Motor neuron (in vitro differentiated cells): ENCODE measurements around the gene EMC9. TPM values are rescaled to one million over a fixed set of nuclear protein-coding genes. Genes with fewer than 3 reads are reported as not detected.
A peak's percentile ranks its signal among the peaks of the same experiment; 100 is the strongest.

Source experiments
- ATAC-seq, 8 experiments: fragments of 200-7000 bp; cut with Tn5 transposase; replicated peaks in 6 of 8; 2 replicates each; pipeline ENCODE4 v1.8.0; 2021; ENCODE audit warnings: mild to moderate bottlenecking in 8 of 8, moderate library complexity in 8 of 8
- H3K27ac ChIP-seq, 2 donors: fragments of 250-450 bp; sonication (Bioruptor Pico); 2 replicates each; pipeline ENCODE4 v1.9.0; 2021; ENCODE audit warnings: antibody characterized with exemption in 2 of 2, mild to moderate bottlenecking in 2 of 2, moderate library complexity in 1 of 2
- H3K4me1 ChIP-seq, 2 donors: fragments of 250-450 bp; sonication (Bioruptor Pico); replicated peaks in 1 of 2; 2 replicates each; pipeline ENCODE4 v1.6.1; 2021; ENCODE audit warnings: antibody characterized with exemption in 2 of 2, mild to moderate bottlenecking in 2 of 2, moderate library complexity in 1 of 2
- H3K4me3 ChIP-seq, 5 donors: fragments of 250-450 bp; sonication (Bioruptor Pico); 2 replicates each; pipeline ENCODE4 v1.9.0; 2021; ENCODE audit warnings: antibody characterized with exemption in 5 of 5, mild to moderate bottlenecking in 5 of 5, moderate library complexity in 4 of 5
- WGBS, 10 experiments: fragments of 450-650 bp; shearing (Covaris generic); methylation state at CpG; one replicate each; pipeline ENCODE4 v1.0.0; 2022; 5-methylcytosine and 5-hydroxymethylcytosine counted together
- in situ Hi-C, 9 experiments: fragments of 400-800 bp; cut with MboI; loops; one replicate each; pipeline ENCODE4 v1.15.0; 2021; ENCODE audit warnings: low sequenced_read_pairs in 9 of 9, low pct_unique_long_range_greater_than_20kb in 2 of 9; ENCODE audit not compliant: unreplicated experiment in 9 of 9
- total RNA-seq, 8 experiments: library from RNA; unstranded; fragments of 300-600 nt; gene quantifications; 2 replicates each; pipeline versions ENCODE4 v1.2.3 to v1.2.4, GENCODE V29; 2022

Gene EMC9
- total RNA-seq, 8 experiments from 2014 or later = 16.7 to 41.2 (median 26.0) TPM

DNA sequence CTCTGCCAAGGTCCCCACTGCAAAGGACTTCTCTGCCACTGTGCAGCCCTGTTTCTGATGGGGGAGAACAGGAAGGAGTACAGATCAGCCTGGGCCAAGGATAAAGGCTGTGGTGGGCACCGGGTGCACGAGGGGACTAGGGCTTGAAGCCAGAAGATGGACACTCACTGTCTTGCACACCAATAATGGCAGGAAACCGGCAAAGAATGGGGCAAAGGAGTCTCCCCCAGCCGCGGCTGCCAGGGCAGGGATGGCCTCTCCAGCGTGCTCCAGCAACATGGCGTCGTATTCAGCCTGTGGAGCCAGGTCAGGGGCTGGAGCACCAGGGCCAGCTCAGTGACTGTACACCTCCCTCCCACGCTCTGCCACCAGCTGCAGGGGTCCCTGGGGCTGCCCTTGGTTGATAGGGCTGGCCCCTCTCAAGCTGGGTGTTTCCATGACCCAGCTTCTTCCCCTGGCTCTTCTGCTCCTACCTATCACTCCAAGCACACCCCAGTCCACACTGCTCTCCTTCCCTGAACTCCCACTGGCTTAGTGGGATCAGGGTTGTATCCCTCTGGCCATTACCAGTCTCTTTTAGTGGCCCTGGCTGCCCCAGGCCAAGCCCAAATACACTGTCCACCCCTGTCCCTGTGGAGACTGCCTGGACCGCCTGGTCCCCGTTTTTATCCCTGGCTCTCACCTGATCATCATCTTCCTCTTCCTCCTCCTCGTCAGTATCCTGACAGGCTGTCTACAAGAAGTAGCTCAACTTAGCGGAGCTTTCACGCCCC, 40.9 kb upstream of the EMC9 start:
- in situ Hi-C loops = no loop called here

GRCh38 chr14:24181371-24182077, 40.1 kb upstream of the EMC9 start:
- in situ Hi-C loops = no loop called here
- no peak overlapping the region for H3K27ac ChIP-seq
- WGBS, 10 experiments = 73 to 100% (median 98%) methylated on average over 1 to 8 of the region's 19 CpGs; no CpG with 5 or more reads in 5 of the 10 experiments

More for the DNA sequence above, 40.9 kb upstream of the EMC9 start:
- no peak for ATAC-seq
- WGBS, 10 experiments = 80 to 100% (median 91%) methylated on average over 1 to 9 of the region's 14 CpGs; no CpG with 5 or more reads in 2 of the 10 experiments
- Histone ChIP-seq H3K27ac (no peak overlapping the region), H3K4me1 (peaks cover 19 to 25% of the 10 kb centered on the region in 2 donors), H3K4me3 (no peak overlapping the region)

DNA sequence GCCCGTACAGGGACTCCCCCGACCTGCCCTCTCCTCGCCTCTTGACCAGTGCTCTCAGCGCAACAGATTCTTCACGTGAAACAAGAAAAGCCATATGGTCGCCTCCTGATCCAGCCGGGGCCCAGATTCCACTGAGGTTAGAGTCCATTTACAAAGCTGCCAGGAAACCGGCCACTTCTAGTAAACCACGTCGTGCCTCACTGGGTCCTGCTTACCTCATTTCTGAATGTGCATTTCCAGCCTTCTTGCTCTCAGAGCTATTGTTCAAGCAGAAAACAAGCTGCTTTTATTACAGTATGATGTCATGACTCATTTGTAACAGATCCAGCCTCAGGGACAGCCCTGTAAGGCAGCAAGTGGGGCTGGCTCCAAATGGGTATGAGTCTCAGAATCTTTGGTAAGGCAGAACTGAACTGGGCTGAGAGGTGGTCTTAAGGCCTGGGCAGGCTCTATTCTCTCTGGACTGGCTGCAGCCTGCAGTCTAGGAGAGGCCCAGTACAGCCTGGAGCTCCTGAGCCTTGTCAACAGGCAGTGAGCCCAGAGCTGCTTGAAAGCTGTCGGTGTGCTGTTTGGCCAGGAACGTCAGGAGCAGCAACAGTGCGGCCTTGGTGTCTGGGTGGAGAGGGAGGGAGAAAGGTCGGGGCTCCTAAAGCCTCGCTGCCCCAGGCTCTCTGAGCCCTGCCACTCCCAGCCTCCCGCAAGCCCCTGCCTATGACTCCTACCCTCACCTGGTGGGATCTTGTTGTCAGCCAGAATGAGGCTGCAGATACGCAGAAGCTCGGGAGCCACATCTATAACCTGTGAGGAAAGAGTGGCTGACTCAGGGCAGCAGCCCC, 38.8 kb upstream of the EMC9 start:
- WGBS, 10 experiments = 60 to 100% (median 72%) methylated on average over 1 to 5 of the region's 18 CpGs; no CpG with 5 or more reads in 4 of the 10 experiments
- peak; percentile 43 to 89 (median 86) for ATAC-seq
- Histone ChIP-seq H3K27ac (peak overlapping the region; percentile 87 to 89), H3K4me1 (peaks cover 19 to 23% of the 10 kb centered on the region in 2 donors), H3K4me3 (no peak overlapping the region)
- in situ Hi-C loops = no loop called here

More at GRCh38 chr14:24181371-24182077, 40.1 kb upstream of the EMC9 start:
- Histone ChIP-seq H3K4me3 (no peak overlapping the region), H3K4me1 (peaks cover 19 to 23% of the 10 kb centered on the region in 2 donors)
- ATAC-seq = no peak

DNA sequence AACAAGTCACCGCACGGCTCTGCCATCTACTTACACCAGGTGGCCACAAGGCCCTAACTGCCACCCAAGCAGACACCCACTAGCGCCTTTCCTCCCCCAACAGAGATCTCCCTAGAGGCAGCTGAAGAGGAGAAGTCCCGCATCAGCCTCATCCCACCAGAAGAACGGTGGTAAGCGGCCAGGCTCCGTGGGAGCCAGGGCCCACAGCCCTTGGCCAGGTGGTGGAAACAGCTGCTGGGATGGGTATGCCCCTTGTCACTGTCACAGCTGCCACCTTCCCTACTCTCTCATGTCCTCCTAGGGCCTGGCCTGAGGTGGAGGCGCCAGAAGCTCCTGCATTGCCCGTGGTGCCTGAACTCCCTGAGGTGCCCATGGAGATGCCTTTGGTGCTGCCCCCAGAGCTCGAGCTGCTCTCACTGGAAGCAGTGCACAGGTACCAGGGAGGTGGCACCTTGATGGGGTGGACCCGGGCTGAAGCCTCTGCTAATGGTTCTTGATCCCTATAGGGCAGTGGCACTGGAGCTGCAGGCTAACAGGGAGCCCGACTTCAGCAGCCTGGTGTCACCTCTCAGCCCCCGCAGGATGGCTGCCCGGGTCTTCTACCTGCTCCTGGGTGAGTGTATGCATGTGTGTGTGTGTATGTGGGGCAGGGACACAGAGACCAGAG, 38.0 kb upstream of the EMC9 start:
- ATAC-seq = peak in 2 of 8 experiments; percentile 0 to 1
- 78 to 100% (median 100%) methylated on average over 1 to 5 of the region's 14 CpGs; no CpG with 5 or more reads in 5 of the 10 experiments for WGBS, 10 experiments
- Histone ChIP-seq H3K4me1 (peaks cover 19 to 23% of the 10 kb centered on the region in 2 donors), H3K4me3 (no peak overlapping the region), H3K27ac (peak overlapping the region; percentile 87 to 89)
- in situ Hi-C loops = no loop called here

- 60 to 100% (median 79%) methylated on average over 1 to 5 of the region's 12 CpGs; no CpG with 5 or more reads in 6 of the 10 experiments for WGBS, 10 experiments
- in situ Hi-C loops = no loop called here
- peak overlapping the region in 1 of 2 donors; percentile 87 for H3K27ac ChIP-seq
- peaks cover 19 to 23% of the 10 kb centered on the region in 2 donors for H3K4me1 ChIP-seq
- ATAC-seq = no peak
- H3K4me3 ChIP-seq = no peak overlapping the region
Observed at GRCh38 chr14:24178399-24179178, 37.2 kb upstream of the EMC9 start.

- H3K4me3 ChIP-seq = no peak overlapping the region
- no peak for ATAC-seq
- no peak overlapping the region for H3K27ac ChIP-seq
- in situ Hi-C loops = no loop called here
- WGBS, 10 experiments = 87% methylated on average over 4 of the region's 14 CpGs; no CpG with 5 or more reads in 9 of the 10 experiments
- peaks cover 19 to 23% of the 10 kb centered on the region in 2 donors for H3K4me1 ChIP-seq
Observed at GRCh38 chr14:24177891-24178290, 36.5 kb upstream of the EMC9 start.

GRCh38 chr14:24177041-24177825, 35.8 kb upstream of the EMC9 start:
- Histone ChIP-seq H3K27ac (no peak overlapping the region), H3K4me1 (peaks cover 19 to 23% of the 10 kb centered on the region in 2 donors), H3K4me3 (no peak overlapping the region)
- ATAC-seq = no peak
- WGBS, 10 experiments = 86 to 100% (median 90%) methylated on average over 4 to 8 of the region's 12 CpGs; no CpG with 5 or more reads in 7 of the 10 experiments
- in situ Hi-C loops = no loop called here

DNA sequence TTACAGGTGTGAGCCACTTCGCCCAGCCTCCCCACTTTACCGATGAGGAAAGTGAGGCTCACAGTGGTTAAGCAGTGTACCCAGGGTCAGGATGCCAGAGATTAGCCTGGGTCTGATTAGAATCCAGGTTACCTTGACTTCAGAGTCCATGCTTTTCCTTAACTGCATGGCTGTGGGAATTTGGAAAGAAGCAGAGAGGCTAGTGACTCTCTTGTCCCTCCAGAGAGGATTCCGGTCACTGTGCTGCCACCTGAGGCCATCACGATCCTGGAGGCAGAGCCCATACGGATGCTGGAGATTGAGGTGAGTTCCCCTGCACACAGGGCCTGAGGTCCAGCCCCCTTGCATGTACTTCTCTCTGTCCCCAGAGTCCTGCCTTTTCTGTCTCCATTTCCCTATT, 35.2 kb upstream of the EMC9 start:
- Histone ChIP-seq H3K4me3 (no peak overlapping the region), H3K27ac (no peak overlapping the region), H3K4me1 (peaks cover 19 to 23% of the 10 kb centered on the region in 2 donors)
- ATAC-seq = no peak
- 77 to 100% (median 100%) methylated on average over 2 to 4 of the region's 5 CpGs; no CpG with 5 or more reads in 4 of the 10 experiments for WGBS, 10 experiments
- in situ Hi-C loops = no loop called here

DNA sequence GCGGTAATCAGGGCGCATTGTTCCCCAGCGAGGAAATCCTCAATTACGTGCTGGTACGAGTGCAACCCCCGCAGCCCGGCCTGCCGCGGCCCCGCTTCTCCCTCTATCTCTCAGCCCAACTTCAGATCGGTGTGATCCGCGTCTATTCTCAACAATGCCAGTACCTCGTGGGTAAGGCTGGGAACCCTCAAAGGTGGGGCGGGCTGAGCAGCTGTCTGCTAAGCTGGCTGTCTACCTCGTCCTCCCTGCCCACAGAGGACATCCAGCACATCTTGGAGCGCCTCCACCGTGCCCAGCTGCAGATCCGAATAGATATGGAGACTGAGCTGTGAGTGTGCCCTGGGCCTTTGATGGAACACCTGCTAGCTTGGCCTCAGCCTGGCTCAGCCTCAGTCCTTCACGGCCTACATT, 31.5 kb upstream of the EMC9 start:
- in situ Hi-C loops = no loop called here
- H3K27ac ChIP-seq = no peak overlapping the region
- ATAC-seq = peak in 1 of 8 experiments; percentile 5
- H3K4me1 ChIP-seq = no peaks in the 10 kb centered on the region
- H3K4me3 ChIP-seq = peak overlapping the region in 4 of 5 donors; percentile 42 to 72 (median 58)
- 42 to 80% (median 61%) methylated on average over 1 to 8 of the region's 20 CpGs; no CpG with 5 or more reads in 7 of the 10 experiments for WGBS, 10 experiments

DNA sequence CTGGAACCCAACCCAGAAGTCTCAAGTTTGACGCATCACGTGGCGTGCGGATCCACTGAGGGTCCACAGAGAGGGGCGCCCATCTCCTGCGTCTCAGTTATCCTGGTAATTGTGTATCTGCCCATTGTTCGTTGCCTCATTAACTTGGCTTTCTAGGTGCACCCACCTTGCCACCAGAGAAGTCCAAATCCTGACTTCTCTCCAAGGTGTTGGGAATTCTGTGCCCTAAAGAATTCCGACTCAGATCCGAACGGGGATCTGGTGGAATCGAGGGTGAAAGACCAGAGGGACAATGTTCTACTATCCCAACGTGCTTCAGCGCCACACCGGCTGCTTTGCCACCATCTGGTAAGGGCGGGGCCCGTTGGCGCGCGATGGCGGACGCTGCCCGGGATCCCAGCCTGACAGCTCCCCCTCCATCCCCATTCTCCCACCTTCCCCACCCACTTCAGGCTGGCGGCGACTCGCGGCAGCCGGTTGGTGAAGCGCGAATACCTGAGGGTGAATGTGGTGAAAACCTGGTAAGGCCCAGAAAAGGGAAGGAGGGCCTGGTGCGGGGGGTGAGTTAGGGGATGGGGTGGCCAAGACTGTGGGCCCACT, 31.0 kb upstream of the EMC9 start:
- 0 to 84% methylated on average over 5 to 9 of the region's 30 CpGs; no CpG with 5 or more reads in 8 of the 10 experiments for WGBS, 10 experiments
- Histone ChIP-seq H3K27ac (peak overlapping the region in 1 of 2 donors; percentile 5), H3K4me1 (no peaks in the 10 kb centered on the region), H3K4me3 (peak overlapping the region; percentile 35 to 72 (median 49))
- ATAC-seq = no peak
- in situ Hi-C loops = no loop called here
